C4-2B (cell line): ENCODE measurements around the gene THBS2.

Experiments used
- CTCF ChIP-seq: fragments of 450-650 bp; conservative IDR thresholded peaks from 2 replicates; pipeline ENCODE4 v1.5.1; 2017; ENCODE audit warnings: mild to moderate bottlenecking
- ZFX ChIP-seq: fragments of 450-650 bp; IDR thresholded peaks from 2 replicates; pipeline ENCODE4 v1.6.1; 2017

DNA sequence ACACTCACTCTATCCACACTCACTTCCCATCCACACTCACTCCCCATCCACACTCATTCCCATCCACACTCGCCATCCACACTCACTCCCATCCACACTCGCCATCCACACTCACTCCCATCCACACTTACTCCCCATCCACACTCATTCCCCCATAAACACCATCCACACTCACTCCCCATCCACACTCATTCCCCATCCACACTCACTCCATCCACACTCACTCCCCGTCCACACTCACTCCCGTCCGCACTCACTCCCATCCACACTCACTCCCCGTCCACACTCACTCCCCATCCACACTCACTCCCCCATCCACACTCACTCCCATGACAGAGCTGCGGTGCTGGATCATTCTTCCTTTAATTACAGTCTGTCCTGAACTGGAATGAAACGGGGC, 17.1 kb downstream of the THBS2 start:
- TF ChIP-seq CTCF (no peak), ZFX (no peak)
